ENCODE data around the gene PTPRN2. TPM values are rescaled to one million over a fixed set of nuclear protein-coding genes. Genes with fewer than 3 reads are reported as not detected.

PTPRN2 gene
- total RNA-seq, 1 experiment from 2014 or later = 2.1 TPM

- no peak overlapping the region for H2AFZ ChIP-seq (ENCODE audit: low read depth, low read length, poor library complexity, severe bottlenecking)
- H3K27me3 ChIP-seq (ENCODE audit: insufficient read depth, low read length) = no peaks in the 10 kb centered on the region
- H3K4me2 ChIP-seq (ENCODE audit: low read length) = no peak overlapping the region
- ChIA-PET RAD21 (ENCODE audit: low non-redundant PET in 1 of 2, low total read pairs in 2 of 2, uncharacterized antibody in 2 of 2, unreplicated experiment in 2 of 2) (no interaction called here), POLR2A (no interaction called here), CTCF (no interaction called here)
- H3K9me2 ChIP-seq (ENCODE audit: insufficient read depth) = no peaks in the 10 kb centered on the region
- no peaks in the 10 kb centered on the region for H3K9me3 ChIP-seq (ENCODE audit: control insufficient read depth in 1 of 2, insufficient read depth in 1 of 2, low read depth in 1 of 2, low read length in 2 of 2)
- no peaks in the 10 kb centered on the region for H3K79me2 ChIP-seq (ENCODE audit: insufficient read depth, low read length)
- no peaks in the 10 kb centered on the region for H3K4me1 ChIP-seq (ENCODE audit: control insufficient read depth in 1 of 2, insufficient read depth in 2 of 2, low read length in 2 of 2)
- H4K20me1 ChIP-seq (ENCODE audit: insufficient read depth) = no peaks in the 10 kb centered on the region
- no peak overlapping the region for H3K9ac ChIP-seq (ENCODE audit: low read length)
- no TSS peak for BruUV-seq (replicated peaks)
- DNase-seq (ENCODE audit: low read depth, low spot score) (no peak), ATAC-seq (no peak)
- no peak overlapping the region for H3K4me3 ChIP-seq (replicated peaks in 1 of 2; ENCODE audit: low read depth in 1 of 2, low read length in 2 of 2)
- H3K27ac ChIP-seq (ENCODE audit: low read depth, low read length) = no peak overlapping the region
- intact Hi-C loops (cut with micrococcal nuclease) = no loop called here
- TF ChIP-seq RAD21 (IDR thresholded peaks at IDR 0.05; ENCODE audit: low read depth) = no peak
- no peak for TF ChIP-seq CTCF (IDR thresholded peaks at IDR 0.05 in 2 of 3, conservative IDR thresholded peaks at IDR 0.05 in 1 of 3; ENCODE audit: borderline replicate concordance in 1 of 3, insufficient read depth in 1 of 3, low read depth in 2 of 3, low read length in 2 of 3)
- no peak for TF ChIP-seq SRF (IDR thresholded peaks at IDR 0.05; ENCODE audit: low read depth)
- no peak for TF ChIP-seq YY1 (IDR thresholded peaks at IDR 0.05; ENCODE audit: extremely low read depth, insufficient replicate concordance, low read depth, low read length)
- no peak for TF ChIP-seq TCF7L2 (IDR thresholded peaks at IDR 0.05; ENCODE audit: borderline replicate concordance, extremely low read depth, insufficient read depth, insufficient read length)
- TF ChIP-seq REST (IDR thresholded peaks at IDR 0.05; ENCODE audit: low read depth) = no peak
- no peak for TF ChIP-seq CEBPB (IDR thresholded peaks at IDR 0.05; ENCODE audit: low read depth)
- TF ChIP-seq EZH2phosphoT487 (IDR thresholded peaks at IDR 0.05; ENCODE audit: borderline replicate concordance) = no peak
- H3K36me3 ChIP-seq (ENCODE audit: control insufficient read depth in 1 of 2, insufficient read depth in 2 of 2, low read length in 2 of 2) = no peaks in the 10 kb centered on the region
These were observed 317.4 kb downstream of the PTPRN2 start for GRCh38 chr7:158270106-158270775.
